Stimulated activated CD8-positive, alpha-beta memory T cell treated with anti-CD3 and anti-CD28 coated beads, Interleukin-4, amount 100 ng/mL, for 4 hours (primary cell): ENCODE measurements around the gene MDM4.
A peak's percentile ranks its signal among the peaks of the same experiment; 100 is the strongest.
"Not testable (repeated sequence)": the region's sequence is repeated elsewhere in the genome, so short reads cannot be mapped to it uniquely, and the experiment has no call there.

Experiments
- DNase-seq, 2 donors: peaks; one replicate each; pipeline ENCODE4 v3.0.0-alpha.2; 2020; ENCODE audit warnings: low read depth in 2 of 2, low spot score in 1 of 2

MDM4 gene

GRCh38 chr1:204513117-204513716 is 3.0 kb upstream of the MDM4 start:
- DNase-seq = no peak

- DNase-seq = no peak
Observed at GRCh38 chr1:204514828-204515227, 1.4 kb upstream of the MDM4 start.

- not testable (repeated sequence) for DNase-seq
Observed at GRCh38 chr1:204517382-204517781, 1.2 kb downstream of the MDM4 start.

GRCh38 chr1:204520834-204521709 is 4.9 kb downstream of the MDM4 start:
- peak in 1 of 2 donors; percentile 28 for DNase-seq

- not testable (repeated sequence) for DNase-seq
Observed at GRCh38 chr1:204521941-204522521, 5.8 kb downstream of the MDM4 start.

GRCh38 chr1:204523605-204524215 is 7.5 kb downstream of the MDM4 start:
- DNase-seq = no peak

- no peak for DNase-seq
Observed at GRCh38 chr1:204524986-204525385, 8.8 kb downstream of the MDM4 start.

- DNase-seq = no peak
Observed at GRCh38 chr1:204528241-204528640, 12.0 kb downstream of the MDM4 start.

- DNase-seq = no peak
Observed at GRCh38 chr1:204528677-204529076, 12.5 kb downstream of the MDM4 start.

GRCh38 chr1:204529371-204529895 is 13.2 kb downstream of the MDM4 start:
- DNase-seq = no peak

GRCh38 chr1:204530932-204531331 is 14.7 kb downstream of the MDM4 start:
- DNase-seq = no peak

GRCh38 chr1:204532832-204533231 is 16.6 kb downstream of the MDM4 start:
- DNase-seq = no peak

GRCh38 chr1:204541626-204542025 is 25.4 kb downstream of the MDM4 start:
- DNase-seq = no peak

- DNase-seq = no peak
Observed at GRCh38 chr1:204544321-204544720, 28.1 kb downstream of the MDM4 start.

GRCh38 chr1:204545202-204545601 is 29.0 kb downstream of the MDM4 start:
- no peak for DNase-seq

- DNase-seq = no peak
Observed at GRCh38 chr1:204545881-204546280, 29.7 kb downstream of the MDM4 start.

GRCh38 chr1:204548265-204548664 is 32.1 kb downstream of the MDM4 start:
- no peak for DNase-seq

- no peak for DNase-seq
Observed at GRCh38 chr1:204549313-204549712, 33.1 kb downstream of the MDM4 start.

GRCh38 chr1:204550926-204551325 is 34.7 kb downstream of the MDM4 start:
- DNase-seq = no peak

GRCh38 chr1:204556458-204557052 is 40.3 kb downstream of the MDM4 start:
- no peak for DNase-seq

GRCh38 chr1:204558467-204558866 is 42.3 kb downstream of the MDM4 start:
- no peak for DNase-seq
